DMS79 (cell line): ENCODE data around the gene LCT.
"Not testable (repeated sequence)": the region's sequence is repeated elsewhere in the genome, so short reads cannot be mapped to it uniquely, and the experiment has no call there.

Experiments
- DNase-seq: peaks from one replicate; lab custom pipeline; 2025; lab: John Stamatoyannopoulos, UW

LCT gene

DNA sequence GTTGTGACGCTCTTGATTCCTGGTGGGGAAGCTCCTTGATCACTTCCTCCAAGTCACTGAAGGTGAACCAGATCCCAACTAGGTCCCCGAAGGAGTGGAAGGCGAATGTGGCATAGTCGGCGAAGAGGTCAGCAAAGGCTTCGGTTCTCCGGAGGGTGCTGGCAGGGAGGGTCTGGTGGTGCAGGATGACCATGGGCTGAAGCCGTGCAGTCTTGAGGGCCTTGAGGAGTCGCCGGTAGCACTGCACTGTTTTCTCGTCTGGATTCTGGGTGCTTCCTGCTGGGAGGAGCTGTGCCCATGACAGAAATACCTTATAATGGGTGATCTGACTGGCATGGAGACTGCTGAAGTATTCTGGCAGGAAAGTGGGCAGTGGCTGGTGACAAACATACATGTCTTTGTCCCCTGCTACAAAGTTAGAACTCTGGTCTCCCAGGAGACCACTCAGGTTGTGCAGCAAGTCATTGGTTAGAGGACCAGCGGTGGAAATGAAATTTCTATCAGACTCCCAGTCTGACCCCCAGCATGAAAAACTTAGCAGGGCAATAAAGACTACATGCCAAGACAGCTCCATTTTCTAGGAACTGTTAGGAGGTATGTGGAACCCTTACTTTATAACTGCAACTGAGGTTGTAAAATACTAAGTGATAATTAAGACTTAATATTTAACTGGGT is at the start of gene LCT:
Gene LCT, minus strand, starts transcription at position 589 of the 675 bp plus-strand sequence. Its CDS starts 15 bp downstream, at position 574.
- DNase-seq = no peak

DNA sequence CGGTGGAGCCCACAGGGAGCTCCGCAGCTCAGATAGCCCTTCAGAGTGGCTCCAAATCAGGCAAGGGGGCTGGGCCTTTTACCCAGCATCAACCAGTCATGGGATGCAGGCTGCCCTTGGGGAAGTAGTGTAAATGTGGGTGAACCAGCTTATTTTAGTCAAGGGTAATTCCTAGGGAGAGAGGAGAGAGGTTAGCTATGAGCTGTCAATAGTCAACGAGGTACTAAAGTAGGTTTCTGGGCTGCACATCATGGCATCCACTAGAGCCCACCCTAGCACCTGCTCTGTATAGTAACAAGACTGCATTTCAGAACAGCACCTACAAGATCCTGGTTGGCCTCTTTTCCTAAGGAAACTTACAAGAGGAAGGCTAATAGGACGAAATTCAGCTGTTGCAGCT is 48.7 kb upstream of the LCT start:
- no peak for DNase-seq

DNA sequence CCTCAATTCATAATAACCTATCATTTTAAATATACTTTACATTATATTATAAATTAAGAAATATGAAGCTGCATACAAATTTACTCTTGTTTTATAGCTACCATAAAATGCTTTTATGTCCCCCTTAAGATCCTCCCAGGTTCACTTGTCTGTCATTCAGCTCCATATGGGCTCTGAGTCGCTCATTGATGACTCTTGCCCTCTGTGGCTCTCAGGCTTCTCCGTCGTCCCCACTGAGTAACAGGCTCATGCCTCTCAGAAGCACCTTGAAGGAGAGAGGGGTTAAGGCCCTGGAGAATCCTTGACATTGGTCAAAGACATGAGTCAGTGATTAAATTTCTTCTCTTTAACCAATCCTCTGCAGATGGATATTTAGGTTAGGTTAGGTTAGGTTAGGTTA is 45.4 kb upstream of the LCT start:
- no peak for DNase-seq

DNA sequence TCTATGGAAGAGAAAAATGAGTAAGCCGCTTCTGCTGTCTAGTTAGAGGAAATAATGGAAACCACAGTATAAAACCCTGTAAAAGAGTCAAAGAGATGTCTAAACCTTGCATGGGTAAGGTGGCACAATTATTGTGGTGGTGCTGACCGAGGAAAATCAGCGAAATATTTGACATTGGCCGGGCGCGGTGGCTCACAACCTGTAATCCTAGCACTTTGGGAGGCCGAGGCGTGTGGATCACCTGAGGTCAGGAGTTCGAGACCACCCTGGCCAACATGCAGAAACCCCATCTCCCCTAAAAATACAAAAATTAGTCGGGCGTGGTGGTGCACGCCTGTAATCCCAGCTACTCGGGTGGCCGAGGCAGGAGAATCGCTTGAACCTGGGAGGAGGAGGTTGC is 39.8 kb upstream of the LCT start:
- not testable (repeated sequence) for DNase-seq

DNA sequence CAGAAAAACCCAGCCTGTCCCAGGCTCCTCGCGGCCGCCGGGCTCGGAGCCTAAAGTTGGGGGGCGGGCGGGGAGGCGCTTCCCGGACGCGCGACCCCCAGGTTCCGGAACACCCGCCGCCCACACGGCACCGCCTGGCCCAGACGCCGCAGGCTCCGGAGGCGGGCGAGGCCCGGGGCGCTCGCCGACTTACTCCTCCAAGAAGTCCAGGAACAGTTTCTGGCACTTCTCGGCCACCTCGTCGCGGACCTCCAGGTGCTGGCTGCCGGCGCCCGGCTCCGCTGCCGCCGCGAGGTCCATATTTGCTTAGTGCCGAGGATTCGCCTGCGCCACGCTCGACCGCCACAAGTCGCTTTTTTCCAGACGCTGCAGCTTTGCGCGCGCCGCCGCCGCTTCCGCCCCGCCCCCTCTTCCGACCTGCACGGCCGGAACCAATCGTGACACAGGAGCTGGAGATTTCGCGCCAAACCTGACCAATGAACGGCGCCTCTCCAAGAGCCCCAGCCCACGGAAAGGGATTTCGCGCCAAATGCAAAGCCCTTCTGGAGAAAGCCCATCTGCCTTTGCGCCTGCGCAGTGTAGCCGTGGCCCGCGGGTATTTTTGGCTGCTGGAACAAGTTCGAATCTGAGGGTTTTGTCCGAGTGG is 39.2 kb upstream of the LCT start, which contains the start of gene MCM6:
Gene MCM6, minus strand, starts transcription at position 378 of the 646 bp plus-strand sequence. Its CDS starts 78 bp downstream, at position 300.
- DNase-seq = peak; percentile 99

DNA sequence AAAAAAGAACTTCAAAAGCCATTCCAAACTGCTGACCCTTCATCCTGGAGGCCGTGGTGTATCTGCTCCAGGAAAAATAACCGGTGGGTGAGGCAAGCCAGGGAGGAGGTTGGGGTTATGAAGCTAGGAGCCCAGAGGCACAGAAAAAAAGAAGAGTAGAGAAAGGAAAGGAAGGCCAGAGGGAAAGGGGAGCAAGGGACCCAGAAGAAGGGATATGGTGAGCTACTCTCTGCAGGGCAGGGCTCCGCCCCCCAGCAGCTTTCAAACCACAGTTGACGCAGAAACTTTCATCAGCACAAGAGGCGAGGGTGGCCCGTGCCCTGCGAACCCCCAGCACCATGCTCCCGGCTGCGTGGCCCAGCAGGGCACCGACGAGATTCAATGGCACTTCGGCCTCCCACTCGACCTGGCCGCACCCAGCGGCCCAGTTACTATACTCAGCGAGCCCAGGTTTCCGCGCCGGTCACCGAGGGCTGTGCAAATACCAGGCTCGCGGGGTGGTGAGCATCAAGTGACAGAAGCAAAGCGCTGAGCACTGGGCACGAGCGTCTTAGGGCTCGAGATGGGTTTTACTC is 38.6 kb upstream of the LCT start:
- no peak for DNase-seq

DNA sequence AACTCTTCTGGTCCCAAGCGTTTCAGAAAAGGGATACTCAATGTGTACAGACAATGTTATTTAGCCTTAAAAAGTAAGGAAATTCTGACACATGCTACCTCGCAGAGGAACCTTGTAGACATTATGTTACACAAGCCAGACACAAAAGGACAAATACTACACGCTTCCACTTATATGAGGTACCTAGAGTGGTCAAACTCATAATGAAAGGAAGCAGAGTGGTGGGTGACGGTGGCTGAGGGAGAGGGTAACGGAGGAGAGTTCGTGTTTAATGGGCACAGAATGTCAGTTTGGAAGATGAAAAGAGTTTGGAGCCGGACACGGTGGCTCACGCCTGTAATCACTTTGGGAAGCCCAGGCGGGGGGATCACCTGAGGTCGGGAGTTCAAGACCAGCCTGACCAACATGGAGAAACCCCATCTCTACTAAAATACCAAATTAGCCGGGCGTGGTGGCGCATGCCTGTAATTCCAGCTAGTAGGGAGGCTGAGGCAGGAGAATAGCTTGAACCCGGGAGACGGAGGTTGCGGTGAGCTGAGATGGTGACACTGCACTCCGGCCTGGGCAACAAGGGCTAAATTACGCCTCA is 37.9 kb upstream of the LCT start:
- DNase-seq = no peak

DNA sequence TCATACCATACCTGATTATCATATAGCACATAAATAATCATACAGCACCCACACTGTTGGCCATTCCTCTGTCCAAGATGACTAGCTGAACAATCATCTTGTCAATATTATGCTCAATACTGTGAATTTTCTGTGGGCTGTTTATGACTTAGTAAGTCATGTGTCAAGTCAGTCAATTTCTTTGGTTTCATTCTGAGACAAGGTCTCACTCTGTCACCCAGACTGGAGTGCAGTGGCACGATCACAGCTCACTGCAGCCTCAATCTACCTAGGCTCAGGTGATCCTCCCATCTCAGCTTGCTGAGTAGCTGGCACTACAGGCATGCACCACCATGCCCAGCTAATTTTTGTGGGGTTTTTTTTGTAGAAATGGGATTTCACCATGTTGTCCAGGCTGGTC is 33.6 kb upstream of the LCT start:
- no peak for DNase-seq

DNA sequence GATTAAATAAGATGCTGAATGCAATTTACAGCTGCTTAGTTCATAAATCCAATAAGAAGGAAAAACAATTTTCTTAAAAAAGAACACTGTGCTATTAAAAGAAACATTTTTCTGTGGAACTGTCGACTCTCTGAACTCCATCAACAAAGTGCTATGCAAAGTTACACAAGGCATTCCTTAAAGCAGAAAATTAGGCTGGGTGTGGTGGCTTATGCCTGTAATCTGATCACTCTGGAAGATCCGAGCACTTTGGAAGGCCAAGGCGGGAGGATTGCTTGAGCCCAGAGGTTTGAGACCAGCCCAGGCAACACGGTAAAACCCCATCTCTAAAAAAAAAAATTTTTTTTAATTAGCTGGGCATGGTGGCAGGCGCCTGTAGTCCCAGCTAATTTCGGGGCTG is 26.2 kb upstream of the LCT start:
- DNase-seq = no peak

DNA sequence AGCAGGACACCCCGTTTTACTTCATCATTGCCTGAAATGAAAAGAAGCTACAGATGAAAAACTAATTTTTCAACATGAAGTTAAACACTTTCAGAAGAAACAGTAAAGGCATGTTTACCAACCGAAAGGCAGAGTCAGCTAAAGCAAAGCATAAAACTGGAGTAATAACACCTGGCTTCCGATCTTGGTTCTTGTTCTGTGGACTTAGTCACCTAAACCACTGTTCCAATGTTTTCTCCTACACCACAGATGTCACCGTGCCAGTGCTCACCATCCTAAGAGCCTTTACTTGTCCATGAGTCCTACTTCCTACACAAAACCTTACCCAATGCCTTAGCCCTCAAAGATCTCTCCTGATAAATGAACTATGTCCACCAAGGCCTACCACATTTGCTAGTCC is 25.7 kb upstream of the LCT start:
- DNase-seq = no peak

DNA sequence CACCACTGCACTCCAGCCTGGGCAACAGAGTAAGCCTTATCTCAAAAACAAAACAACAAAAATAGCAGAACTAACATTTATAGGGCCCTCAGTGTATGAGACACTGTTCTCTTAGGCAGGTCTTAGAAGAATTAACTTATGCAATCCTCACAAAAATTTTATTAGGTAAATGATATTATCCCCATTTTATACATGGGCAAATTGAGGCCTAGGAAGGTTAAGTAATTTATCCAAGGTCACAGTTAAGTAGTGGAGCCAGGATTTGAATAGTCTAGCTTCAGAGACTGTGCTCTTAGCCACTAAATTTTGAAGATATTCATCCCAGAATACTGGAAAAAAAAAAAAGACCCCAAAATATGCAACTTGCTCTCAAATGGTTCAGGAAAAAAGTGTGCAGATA is 16.4 kb upstream of the LCT start:
- no peak for DNase-seq

DNA sequence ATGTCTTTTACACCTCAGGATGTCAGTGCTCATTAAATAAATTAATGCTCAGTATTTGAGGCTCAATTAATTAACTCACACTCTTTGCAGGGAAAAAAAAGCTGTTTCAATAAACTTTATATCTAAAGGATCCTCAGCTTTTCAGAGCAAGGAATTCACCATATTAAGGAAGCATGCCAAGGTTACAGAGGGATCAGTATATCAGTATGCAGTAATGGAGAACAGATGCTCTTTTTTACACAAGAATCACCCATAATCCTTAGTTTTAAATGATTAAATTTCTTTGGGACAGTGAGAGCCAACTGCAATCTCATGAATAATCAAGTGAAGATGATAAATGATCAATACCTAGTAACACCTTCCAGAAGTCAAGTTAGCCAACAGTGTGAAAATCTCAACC is 14.9 kb upstream of the LCT start:
- DNase-seq = no peak

DNA sequence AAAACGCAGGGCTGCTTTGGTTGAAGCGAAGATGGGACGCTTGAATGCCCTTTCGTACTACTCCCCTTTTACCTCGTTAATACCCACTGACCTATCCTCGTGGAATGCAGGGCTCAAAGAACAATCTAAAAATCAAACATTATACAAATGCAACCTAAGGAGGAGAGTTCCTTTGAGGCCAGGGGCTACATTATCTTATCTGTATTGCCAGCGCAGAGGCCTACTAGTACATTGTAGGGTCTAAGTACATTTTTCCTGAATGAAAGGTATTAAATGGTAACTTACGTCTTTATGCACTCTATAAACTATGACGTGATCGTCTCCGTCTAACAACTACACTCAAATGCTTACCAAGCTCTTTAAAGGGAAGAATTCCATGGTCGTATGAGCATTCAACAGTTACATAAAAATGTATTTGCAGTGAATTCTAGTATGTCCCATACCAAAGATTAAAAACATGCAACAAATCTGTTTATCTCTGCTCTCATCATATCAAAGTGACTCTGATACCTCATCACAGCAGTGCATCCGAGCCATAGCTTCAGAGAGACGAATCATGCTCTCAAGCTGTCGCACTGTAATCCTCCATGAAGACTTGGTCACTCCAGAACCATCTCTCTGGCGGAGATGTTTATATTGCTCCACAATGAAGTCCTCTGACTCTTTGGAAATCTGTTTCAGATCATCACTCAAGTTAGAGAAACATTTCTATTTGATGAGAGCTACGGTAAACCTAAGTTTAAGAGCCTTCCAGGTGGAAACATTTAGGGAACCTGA is 14.1 kb upstream of the LCT start:
- DNase-seq = no peak

DNA sequence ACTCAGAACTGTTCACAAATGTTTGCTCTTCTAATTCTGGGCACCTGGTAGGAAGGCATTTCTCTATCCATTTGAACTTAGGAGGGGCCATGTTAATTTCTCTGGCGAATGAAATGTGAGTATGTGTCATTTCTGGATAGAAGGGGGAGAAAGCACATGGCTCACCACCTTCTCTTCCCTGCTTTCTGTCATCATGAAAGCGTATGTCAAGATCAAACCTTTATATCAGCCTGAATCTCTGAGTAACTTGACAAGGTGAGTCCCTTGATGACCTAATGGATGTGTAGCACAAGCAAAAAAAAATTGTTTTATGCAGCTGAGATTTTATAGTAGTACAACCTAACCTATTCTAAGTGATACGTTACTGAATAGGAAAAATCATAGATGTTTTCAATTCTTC is 12.1 kb upstream of the LCT start:
- DNase-seq = no peak

DNA sequence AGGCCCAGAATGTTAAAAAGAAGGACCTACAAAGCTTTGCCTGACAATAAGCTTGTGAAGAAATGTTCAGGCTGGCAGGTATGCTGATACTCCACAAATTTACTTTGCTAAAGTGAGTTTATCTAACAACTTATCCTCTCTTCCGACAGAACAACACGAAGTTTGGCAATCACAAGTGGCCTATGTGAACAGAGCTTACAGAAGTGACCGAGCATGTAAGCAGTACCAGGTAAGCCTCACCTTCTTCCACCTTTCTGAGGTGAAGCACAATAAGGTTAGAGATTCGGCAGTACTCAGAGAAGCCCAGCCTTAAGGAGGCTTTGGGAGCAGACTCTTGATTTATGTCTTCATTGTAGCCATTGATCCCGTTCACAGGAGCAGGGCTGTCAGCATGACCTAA is 9.0 kb upstream of the LCT start:
- DNase-seq = no peak

DNA sequence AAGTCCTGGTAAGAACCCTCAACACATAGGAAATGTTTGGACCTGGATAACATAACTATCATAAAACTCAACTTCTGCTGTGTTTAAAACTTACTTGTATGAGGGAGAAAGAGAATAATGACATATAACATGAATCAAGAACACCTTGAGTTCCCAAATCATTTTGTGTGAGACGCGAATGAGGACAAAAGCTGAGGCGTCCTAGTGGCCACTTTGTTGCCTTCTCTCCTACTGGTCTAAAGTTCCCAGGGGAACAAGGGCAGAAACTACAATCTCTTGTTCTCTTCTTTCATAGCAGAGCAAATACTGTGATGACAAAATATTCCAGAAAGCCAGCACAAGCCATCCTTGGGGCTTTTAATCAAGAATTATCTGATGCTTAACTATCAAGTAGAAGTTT is 8.3 kb upstream of the LCT start:
- no peak for DNase-seq

DNA sequence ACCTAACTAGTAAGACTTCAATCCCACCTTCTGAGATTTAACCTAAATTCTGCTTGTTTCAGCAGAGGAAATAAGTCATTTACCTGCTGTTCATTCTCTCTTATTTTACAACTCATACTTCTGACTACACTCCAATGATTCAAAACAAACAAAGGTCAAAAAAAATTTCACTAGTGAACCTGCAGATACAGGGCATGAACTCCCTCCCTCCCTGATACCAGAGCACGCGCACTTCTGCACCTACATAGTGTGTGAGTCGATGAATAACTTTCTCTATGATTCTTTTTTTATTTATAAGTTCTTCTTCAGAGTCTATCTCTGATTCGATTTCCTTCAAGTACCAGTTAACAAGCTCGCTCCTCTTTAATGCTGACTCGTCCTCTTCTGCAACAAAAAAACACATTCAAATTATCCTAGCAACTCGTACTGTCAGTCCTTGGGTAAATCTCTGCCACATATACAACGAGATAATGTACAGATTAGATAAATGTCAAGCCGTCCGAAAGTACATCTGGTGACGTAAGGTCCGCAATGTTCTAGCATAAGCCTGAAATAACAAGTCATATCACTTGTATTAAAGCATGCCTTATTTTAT is 7.4 kb upstream of the LCT start:
- DNase-seq = no peak

DNA sequence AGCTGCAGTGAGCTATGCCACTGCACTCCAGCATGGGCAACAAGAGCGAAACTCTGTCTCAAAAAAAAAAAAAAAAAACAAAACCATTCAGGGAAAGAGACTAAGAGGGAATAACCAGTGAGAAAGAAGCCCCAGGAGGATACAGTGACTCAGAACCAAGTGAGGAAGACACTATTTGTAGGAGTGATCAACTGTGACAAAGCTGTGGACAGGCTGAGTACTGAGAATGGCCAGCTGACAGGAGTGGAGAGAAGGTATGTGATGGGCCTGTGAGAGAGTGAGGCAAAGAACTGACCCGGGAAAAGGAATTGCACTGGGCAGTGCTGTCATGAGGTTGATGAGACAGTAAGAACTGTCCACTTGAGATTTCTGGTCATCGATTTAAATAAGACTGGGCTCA is 6.7 kb upstream of the LCT start:
- DNase-seq = no peak

DNA sequence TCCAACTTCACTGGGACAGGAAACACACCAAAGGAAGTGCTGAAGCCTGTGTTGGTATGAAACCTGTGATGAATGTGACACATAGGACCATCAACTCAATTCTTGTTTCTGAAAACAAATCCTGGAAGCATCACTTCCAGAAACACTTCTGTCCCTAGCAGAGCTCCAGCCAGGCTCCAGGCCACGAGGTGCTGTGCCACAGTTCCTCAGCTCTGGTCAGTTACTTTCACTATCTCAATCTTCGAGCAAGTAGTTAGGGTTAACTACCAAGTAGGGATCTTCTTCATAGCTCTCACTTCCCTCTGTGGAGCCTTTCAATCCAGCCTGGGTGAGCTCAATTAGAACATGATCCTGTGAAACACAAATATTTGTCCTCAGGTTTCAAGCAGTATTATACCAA is 3.6 kb upstream of the LCT start:
- no peak for DNase-seq

DNA sequence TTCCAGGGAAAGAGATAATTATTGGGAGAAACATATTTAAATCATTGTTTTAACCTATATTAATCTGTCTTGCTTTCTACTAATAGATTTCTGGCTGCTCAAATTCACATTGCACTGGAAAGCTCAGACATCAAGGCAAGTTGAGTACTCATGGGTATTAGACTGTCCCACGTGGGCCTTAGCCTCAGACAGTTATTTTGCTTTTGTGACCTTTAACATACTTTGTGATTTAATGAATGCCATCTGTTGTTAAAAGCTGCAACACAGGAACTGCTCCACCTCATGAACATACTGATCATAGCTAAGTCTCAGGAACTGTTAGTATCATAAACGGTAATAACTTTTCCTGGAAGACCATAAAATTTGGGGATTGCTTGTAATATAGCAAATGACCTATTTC is 2.7 kb upstream of the LCT start:
- DNase-seq = no peak

DNA sequence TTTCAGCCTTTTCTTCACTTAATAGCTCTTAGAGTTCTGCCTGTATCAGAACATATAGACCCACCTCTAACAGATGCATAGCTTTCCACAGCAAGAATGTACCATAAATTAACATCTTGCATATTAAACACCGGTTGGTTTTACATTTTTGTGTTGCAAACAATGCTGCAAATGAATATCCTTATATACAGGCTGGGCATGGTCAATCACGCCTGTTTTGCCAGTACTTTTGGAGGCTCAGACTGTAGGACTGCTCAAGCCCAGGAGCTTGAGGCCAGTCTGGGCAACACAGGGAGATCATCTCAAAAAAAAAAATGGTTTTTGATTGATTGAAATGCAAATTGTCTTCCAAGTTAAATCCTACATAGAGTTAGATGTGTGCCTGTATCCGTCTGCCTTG is 1.5 kb upstream of the LCT start:
- DNase-seq = no peak

DNA sequence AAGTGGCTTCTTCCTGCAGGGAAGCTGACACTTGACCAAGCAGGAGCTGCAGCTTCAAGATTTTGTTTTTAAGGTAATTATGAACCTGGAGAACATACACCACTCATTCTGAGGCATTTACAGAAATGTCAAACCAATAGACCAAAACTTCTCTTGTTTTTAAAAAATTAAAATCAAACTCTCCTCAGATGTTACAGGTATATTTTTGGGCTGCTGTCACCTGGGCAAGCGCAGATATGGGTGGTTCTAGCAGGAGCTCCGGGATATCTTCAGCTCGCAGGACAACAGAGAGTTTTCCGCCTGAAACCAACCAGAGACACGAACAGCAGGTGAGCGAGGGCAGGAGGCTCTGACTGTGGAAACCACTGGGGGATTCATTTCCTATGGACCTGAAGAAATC is 4.1 kb downstream of the LCT start:
- DNase-seq = no peak
